SH-SY5Y (cell line): Measurements from ENCODE around the gene COX15.

Experiments used
- GATA2 ChIP-seq: IDR thresholded peaks from 2 replicates; pipeline ENCODE4 v1.6.1; 2011; ENCODE audit warnings: mild to moderate bottlenecking, low read depth, low read length
- GATA3 ChIP-seq: IDR thresholded peaks from 2 replicates; pipeline ENCODE4 v1.6.1; 2011; ENCODE audit warnings: low read depth, mild to moderate bottlenecking, low read length, moderate library complexity

Gene COX15

DNA sequence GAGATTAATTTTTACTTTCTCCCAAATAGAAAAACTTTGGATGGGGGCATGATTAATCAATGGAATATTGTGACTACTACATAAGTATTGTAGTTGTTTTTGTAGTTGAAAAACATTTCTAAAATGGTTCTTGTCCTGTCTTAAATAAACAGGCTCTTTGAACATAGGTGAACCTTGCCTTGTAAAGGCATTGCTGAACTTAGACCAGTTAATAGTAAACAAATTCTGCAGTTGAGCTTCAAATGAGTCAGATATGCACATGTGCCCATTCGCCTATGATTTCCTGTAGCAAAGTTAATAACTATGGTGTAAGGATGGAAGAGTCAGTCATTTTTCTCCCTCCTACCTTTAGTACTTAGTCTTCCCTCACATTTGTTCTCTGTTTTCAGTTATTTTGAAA, 22.7 kb upstream of the COX15 start:
- no peak for TF ChIP-seq GATA3
- no peak for TF ChIP-seq GATA2

DNA sequence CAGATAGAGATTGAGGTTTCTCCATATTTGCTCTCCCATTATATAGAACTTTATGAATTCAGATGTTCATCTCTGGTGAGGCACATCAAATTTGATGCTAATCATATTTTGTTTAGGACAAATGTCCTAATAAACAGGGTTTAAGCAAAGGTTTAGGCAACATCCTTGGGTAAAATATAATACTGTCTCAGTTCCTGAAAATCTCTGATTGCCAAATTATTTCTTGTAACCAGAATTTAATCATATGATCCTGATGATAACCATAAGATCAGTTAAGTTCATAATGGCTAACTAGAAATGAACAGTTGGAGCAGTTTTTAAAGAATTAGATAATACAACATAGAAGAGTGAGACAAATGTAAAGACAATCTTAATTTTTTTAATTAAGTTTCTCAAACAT, 18.7 kb upstream of the COX15 start:
- TF ChIP-seq GATA3 (no peak), GATA2 (no peak)

DNA sequence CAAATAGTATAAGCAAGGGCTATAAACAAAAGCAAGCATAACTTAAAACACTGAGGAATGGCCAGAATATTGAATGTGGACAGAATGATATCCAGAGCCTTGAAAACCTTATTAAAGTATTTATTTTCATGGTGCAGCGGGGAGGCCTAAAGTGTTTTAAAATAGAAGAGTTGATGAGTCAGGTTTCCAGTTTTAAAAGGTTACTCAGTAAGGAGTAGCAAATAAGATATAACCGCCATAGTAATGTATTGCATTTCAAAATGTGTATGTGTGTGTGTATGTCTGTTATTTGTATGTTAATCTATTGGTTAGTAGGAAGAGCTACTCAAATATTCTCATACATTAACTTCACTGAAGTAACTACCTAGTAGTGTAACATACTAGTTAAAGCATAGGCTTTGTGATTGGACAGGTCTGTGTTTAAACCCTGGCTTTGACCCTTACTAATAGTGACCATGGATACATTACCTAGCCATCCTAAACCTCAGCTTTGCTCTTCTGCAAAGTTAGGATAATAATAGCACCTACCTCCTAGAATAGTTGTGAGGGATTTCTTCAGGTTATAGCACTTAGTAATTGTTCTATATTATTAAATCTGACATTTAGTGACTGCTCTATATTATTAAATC, 17.0 kb upstream of the COX15 start:
- no peak for TF ChIP-seq GATA2
- no peak for TF ChIP-seq GATA3

DNA sequence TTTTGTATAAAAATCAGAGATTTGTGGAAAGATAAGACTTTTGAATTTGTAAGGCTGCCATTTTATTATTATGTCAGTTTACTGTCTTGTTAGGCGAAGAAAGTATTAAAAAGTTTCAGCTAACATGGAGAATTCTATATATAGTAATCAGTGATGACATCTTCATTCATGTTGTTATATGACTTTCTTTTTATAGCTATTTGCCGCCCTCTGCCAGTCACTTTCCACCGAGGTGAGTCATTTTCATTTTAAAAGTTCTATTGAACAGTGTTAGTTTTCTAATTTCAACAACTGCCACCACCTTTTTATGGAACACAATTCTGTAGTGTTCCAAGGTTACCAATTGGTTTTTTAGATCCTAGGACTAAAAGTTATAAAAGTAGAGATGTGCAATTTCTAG, 11.9 kb upstream of the COX15 start:
- TF ChIP-seq GATA3 (no peak), GATA2 (no peak)

DNA sequence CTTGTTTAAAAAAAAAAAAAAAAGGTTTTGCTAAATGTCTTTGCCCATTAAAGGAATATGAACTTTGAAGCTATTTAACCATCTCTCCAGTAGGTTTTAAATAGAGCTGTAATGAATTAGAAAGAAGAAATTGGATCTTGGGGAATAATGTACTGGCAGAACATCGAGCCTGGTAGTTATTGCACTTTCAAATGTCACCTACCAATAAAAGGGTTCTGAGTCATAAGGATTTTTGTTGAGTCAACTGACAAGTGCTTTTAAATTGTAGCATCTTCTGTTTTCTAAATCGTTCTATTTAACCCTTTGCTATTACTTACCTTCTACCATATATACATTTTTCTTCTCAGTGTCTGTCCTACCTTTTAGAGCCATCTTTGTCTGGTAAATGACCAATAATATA, 10.8 kb upstream of the COX15 start:
- TF ChIP-seq GATA3 (no peak), GATA2 (no peak)

DNA sequence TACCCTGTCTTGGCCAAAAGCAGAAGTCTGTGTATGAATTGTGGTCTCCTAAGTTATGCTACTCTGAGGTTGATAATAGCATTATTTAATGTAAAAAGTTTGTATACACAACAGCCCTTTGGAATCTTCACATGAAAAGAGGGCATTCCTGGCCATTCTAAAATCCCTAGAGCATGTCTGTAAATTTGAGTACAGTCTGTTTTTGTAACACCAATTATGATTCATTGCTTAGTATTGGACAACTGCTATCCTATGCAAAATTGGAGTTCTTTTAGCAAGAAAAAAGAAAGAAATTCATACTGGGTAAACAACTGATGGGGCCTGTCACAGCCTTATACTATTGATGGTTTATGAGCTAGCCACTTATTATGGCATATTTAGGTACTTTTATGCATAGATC, 10.3 kb upstream of the COX15 start:
- TF ChIP-seq GATA2 (no peak), GATA3 (no peak)

DNA sequence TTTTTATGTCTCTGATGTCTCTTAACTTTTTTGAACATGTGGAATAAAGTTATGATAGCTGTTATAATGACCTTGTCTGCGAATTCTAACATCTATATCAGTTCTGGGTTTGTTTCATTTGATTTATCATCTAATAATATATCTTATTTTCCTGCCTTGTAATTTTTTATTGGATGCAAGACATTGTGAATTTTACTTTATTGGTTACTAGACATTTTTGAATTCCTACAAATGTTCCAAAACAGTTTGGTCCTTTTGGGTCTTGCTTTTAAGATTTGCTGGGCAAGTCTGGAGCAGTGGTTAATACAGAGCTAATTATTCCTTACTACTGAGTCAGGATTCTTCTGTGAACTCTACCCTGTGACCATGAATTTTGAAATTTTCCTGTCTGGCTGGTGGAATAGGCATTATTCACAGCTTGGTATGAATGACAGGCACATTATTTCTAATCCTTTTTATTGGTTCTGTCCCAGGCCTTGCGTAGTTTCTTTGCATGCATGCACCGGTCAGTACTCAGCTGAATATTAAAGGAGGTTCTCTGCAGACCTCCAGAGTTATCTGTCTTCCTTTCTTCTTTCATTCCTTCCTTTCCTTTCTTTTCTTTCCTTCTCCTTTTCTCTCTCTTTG, 9.1 kb upstream of the COX15 start:
- TF ChIP-seq GATA2 (no peak), GATA3 (no peak)

DNA sequence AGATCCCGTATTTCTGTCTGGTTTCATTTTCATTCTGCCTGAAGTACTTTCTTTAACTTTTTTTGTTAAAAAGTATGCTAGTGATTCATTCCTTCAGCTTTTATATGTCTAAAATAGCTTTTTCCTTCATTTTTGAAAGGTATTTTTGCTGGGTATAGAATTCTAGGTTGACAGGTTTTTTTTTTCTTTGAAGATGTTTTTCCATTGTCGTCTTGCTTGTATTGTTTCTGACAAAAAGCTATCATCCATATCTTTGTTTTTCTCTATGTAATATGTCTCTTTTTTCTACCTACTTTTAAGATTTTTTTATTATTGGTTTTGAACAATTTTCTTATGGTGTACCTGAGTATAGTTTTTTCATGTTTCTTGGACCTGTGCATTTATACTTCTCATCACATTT, 8.3 kb upstream of the COX15 start:
- TF ChIP-seq GATA3: no peak

DNA sequence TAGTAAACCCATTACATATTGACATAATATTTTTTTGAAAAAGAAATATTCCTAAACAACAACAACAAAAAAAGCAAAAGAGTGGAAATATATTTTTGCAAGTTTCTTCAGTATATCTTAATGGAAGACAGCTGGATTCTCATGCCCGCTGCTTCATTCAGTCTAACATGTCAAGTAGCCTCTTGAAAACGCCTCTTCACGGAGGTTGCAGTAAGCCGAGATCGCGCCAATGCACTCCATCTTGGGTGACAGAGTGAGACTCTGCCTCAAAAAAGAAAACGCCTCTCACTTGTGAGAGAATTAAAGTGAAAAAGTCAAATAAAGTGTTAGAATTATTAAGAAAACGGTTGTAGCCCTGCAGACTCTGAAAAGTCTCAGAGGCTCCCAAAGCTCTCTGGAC, 1.4 kb upstream of the COX15 start:
- TF ChIP-seq GATA2: no peak

DNA sequence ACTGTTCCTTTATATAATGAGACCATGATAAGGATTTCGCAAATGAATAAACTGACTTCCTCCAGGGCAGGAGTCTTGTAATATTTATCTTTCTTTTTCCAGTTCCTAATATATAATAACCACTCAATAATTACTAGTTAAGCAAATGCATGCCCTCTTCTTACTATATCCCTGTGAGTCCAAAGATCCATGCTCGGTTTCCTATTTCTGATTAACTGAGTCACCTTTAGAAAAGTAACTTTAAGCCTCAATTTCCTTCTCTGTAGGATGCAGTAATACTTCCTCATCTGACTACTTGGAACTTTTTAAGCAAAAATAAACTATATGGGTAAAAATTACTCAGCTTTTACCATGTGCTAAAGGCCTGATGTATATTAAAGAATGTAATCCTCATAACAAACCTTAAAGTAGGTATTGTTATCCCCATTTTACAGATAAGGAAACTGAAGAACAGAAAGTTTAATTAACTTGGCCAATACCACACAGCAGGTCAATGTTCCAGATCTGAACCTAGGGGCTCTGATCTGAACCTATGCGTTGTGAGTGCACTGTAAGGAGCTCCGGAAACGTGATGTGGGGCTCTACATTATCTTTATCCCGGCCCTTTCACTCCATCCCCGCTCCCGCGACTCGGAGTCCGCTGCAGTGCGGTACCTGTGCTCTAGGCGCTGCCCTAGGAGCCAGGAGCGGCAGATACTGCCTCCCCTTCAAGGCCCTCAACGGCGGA, 458 bp downstream of the COX15 start:
- TF ChIP-seq GATA2 (peak; percentile 19; the same call in 1 of the 2 replicates), GATA3 (no peak)

DNA sequence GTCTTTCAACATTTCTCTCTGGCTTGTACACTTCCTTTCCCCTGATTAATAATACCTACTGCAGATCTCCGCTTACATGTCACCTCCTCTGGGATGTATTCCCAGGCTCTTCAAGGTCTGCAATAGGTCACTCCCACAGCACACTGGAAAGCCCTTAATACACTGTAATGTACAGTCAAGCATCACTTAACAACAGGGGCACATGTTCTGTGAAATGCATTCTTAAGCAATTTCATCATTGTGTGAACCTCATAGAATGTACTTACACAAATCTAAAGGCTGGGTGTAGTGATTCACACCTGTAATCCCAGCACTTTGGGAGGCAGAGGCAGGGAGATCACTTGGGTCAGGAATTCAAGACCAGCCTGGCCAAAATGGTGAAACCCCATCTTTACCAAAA, 1.9 kb downstream of the COX15 start:
- no peak for TF ChIP-seq GATA2
- TF ChIP-seq GATA3: no peak

DNA sequence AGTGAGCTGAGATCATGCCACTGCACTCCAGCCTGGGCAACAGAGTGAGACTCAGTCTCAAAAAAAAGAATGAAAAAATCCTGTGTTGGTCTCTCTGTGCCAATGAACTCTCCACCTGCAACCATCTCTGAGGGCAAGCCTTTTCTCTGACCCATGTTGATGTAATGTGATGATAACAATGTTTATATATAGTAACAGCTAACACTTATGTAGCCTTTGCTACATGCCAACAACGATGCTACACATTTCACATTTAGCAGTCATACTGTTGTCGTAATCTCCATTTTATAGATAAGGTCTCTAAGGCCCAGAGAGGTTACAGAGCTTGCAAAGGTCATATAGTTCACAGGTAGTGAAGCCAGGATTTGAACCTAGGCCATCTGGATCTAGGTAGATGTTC, 11.5 kb downstream of the COX15 start:
- TF ChIP-seq GATA2 (no peak), GATA3 (no peak)

DNA sequence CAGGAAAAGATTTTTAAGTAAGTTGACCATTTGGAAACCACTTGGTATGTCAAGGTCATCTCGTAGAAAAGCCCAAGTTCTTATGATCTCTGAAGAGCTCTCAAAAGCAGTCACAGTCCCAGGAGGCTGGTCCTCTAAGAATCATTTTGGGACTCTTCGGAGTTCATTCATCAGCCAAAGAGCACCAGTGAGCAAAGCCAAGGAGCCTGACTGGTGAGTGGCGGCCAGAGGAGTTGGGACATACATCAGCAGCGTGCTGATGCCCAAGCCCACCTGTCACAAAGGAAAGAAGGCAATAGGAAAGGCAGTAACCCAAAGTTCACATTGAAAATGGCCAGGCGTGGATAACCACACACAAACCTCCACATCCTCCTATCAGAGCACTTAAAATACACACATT, 17.5 kb downstream of the COX15 start:
- TF ChIP-seq GATA2: no peak
- TF ChIP-seq GATA3: no peak

DNA sequence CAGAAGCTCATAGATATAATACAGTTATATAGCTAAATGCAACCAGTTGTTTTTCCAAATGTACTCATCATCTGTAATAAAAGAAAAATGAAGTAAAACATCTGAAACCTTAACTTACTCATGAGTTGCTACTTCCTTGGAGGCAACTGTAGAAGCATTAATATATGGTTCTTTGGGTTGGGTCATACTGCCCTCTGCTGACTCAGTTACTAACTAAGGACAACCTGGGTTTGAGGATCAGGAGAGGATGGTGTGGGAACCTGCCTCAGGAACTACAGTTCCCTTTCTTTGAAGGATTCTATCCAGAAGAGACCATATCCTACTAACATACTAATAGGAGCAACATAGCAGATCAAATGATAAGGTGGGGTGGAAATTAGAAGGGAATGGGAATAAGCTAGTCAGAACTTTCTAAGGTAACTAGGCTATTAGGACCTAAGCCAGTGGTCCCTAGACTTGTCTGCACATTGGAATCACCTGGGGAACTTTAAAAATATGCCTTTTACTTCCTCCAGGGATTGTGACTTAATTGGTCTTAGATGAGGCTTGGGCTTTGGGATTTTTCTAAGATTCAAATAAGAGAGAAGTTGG, 20.7 kb downstream of the COX15 start:
- TF ChIP-seq GATA3 (no peak), GATA2 (no peak)
